Stimulated activated CD4-positive, alpha-beta T cell treated with anti-CD3 and anti-CD28 coated beads, Interleukin-1b, Interleukin-23, amount 100 ng/mL, for 4 hours (primary cell): ENCODE measurements around the gene SLC35G6.
"Not testable (repeated sequence)": the region's sequence is repeated elsewhere in the genome, so short reads cannot be mapped to it uniquely, and the experiment has no call there.

ENCODE experiments used
- DNase-seq, 2 donors: peaks; one replicate each; pipeline ENCODE4 v3.0.0-alpha.2; 2020; ENCODE audit warnings: low read depth in 2 of 2

Gene SLC35G6

DNA sequence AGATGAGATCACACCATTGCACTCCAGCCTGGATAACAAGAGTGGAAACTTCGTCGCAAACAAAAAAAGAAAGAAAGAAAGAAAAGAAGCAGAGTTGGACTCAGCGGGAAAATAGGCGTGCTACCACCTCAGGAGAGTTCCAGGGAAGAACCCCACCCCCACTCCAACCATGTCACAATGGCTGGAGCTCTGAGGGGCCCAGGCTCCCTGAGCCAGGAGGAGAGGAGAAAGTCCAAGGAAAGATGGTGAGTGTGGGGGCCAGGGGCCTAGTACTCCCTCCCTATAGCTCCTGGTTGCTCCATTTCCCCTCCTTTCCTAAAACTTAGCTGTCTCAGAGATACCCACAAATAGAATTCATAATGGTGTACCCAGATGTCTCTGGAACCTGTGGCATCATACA lies at the start of gene SLC35G6:
TSS of gene SLC35G6 (plus strand) at position 172 of the 400 bp plus-strand sequence. CDS start at position 243, 71 bp downstream.
- DNase-seq: not testable (repeated sequence)

DNA sequence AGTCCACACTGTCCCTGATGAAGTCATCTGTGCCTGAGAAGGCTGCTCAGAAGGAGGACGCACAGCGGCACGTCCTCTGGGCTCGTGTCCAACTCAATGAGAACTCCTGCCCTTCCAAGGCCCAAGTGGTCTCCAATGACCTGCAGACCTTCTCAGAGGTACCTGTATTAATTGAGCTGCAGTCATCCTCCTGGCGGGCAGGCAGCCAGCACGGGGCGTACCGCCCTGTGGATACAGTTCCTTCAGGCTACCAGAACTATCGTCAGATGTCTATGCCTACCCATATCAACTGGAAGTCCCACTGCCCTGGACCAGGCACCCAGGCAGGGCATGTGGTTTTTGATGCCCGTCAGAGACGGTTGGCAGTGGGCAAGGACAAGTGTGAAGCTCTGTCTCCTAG lies 49.0 kb upstream of the SLC35G6 start:
- DNase-seq: no peak

DNA sequence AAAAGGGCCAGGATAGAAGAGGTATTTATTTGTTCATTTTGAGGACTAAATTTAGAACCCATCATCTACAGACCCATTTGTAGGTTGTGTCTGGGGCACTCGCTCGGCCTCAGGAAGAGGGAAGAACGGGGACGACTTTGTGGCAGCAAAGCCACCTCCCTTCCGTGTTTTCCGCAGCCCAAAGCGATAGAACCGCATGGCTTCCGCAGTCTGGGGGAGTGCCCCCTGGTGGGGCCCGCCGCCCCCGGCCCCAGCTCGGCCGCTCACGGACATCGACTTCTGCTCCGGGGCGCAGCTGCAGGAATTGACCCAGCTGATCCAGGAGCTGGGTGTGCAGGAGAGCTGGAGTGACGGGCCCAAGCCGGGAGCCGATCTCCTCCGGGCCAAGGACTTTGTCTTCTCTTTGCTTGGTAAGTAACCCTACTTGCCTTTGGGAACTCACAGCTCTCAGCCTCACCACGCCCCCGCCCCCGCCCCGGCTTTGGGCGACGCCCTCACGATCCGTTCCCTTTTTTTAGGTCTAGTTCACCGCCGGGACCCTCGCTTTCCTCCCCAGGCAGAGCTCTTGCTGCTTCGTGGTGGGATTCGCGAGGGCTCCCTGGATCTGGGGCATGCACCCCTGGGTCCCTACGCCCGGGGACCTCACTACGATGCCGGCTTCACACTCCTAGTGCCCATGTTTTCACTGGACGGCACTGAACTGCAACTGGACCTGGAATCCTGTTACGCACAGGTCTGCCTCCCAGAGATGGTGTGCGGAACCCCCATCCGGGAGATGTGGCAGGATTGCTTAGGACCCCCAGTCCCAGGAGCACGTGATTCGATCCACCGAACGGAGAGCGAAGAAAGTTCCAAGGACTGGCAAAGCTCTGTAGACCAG lies 45.3 kb upstream of the SLC35G6 start:
- DNase-seq: peak; percentile 38 to 45

DNA sequence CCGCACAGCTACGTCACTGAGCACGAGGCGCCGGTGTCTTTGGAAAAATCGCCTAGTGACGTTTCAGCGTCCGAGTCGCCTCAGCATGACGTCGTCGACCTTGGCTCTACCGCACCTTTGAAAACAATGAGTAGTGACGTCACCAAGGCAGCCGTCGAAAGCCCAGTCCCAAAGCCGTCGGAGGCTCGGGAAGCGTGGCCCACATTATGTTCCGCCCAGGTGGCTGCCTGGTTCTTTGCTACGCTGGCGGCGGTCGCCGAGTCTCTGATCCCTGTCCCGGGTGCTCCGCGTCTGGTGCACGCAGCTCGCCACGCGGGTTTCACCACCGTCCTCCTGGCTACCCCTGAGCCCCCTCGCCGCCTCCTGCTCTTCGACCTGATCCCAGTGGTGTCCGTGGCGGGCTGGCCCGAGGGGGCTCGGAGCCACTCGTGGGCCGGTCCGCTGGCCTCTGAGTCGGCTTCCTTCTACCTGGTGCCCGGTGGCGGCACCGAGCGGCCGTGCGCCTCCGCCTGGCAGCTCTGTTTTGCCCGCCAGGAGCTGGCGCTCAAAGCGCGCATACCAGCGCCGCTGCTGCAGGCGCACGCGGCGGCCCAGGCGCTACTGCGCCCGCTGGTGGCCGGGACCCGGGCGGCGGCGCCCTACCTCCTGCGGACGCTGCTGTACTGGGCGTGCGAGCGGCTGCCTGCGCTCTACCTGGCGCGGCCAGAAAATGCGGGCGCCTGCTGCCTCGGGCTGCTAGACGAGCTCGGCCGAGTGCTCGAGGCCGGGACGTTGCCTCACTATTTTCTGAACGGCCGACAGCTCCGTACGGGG lies 44.5 kb upstream of the SLC35G6 start:
- DNase-seq: peak; percentile 71 to 77

DNA sequence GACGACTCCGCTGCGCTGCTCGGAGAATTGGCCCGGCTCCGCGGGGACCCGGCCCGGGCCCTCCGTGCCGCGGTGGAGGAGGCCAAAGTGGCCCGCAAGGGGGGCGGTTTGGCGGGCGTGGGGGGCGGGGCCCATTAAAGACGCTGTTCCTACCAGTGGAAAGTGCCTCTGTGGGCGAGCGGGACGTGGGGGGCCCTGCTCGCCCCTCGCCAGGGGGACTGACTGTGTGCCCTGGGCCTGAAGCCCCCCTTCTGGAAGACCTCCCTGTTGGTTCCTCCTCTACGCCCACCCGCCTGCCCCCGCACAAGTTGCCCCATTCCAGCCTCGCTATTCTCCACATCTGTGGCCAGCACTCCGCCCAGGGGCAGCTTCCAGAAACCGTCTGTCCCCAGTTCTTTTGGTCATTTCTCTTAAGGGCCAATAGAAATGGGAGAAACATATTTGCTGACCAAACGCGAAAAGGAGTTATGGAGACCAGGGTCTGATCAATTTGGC lies 43.8 kb upstream of the SLC35G6 start:
- DNase-seq: no peak

DNA sequence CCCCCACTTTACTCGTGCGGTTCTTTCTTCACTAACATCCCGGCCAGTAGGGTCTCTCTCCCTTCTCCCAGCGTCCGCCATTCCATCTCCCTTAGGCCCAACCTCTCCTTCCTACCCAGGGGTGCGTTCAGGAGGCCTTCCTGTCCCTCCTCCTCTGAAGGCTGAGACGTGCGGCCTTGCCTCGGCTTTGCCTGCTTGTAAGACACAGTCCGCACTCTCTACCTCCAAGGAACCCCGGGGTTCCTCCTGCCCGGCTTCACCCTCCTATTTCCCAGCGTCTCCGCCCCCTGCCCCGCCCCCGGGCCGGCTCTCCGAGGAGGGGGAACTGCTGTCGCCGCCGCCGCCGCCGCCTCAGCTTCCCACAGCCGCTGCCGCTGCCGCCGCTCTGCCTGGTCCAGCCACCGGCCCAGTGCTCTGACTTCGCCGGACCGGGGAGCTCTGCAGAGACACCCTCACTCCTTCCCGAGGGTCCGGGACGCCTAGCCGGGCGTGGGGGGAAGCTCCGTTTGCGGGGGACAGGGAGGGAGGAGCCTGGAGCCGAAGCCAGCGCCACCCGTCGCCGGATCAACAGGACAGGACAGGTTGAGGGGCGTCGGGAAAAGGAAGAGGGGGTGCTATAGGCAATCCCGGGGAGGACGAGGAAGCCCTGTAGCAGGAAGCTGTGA lies 43.2 kb upstream of the SLC35G6 start:
- peak; percentile 49 to 69 for DNase-seq

DNA sequence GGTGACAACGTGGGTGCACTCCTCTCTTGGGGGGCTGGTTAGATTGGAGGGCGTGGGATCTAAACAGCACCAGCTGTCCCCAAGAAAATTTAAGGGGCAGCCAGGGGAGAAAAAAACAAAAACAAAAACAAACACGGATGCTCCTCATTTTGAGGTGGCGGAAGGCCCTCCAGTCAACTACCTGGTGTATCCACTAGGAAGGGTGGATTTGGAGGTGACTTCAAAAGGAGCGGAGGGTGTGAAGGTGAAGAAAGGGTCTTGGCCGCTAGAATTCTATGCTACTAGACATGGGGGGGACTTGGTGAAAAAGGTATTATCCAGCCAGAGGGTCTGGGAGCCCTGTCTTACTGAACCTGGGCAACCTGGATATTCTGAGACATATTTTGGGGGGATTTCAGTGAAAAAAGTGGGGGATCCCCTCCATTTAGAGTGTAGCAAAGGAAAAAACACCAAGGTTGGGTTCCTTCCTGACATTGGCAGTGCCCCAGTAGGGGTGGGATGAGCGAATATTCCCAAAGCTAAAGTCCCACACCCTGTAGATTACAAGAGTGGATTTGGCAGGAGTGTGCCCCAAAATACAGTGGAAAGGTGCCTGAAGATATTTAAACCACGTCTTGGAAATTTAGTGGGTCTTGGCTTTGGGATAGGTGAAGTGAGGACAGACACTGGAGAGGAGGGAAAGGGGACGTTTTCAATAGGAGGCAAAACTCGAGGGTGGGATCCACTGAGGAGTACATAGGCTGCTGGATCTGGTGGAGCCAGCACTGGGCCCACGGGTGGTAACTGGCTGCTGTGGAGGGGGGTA lies 42.4 kb upstream of the SLC35G6 start:
- DNase-seq: no peak

DNA sequence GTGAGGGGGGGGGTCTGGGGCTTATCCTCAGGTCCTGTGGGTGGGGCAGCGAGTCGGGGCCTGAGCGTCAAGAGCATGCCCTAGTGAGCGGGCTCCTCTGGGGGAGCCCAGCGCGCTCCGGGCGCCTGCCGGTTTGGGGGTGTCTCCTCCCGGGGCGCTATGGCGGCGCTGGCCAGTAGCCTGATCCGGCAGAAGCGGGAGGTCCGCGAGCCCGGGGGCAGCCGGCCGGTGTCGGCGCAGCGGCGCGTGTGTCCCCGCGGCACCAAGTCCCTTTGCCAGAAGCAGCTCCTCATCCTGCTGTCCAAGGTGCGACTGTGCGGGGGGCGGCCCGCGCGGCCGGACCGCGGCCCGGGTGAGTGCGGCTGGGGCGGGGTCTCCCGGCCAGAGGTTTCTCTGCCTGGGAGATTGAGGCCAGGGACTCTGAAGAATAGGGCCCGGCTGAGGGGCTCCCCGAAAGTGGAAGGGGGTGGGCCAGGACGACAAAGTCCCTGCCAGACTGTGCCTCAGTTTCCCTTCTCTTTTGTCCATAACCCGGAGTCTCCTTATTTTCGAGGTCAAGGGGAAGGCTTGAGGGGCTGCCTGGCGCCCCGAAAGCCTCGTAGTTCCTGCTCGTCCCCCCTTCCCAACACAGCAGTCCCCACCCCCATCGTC lies 41.7 kb upstream of the SLC35G6 start, which contains the start of gene FGF11:
TSS of gene FGF11 (plus strand) at position 51 of the 651 bp plus-strand sequence. CDS start at position 160, 109 bp downstream.
- DNase-seq: no peak

DNA sequence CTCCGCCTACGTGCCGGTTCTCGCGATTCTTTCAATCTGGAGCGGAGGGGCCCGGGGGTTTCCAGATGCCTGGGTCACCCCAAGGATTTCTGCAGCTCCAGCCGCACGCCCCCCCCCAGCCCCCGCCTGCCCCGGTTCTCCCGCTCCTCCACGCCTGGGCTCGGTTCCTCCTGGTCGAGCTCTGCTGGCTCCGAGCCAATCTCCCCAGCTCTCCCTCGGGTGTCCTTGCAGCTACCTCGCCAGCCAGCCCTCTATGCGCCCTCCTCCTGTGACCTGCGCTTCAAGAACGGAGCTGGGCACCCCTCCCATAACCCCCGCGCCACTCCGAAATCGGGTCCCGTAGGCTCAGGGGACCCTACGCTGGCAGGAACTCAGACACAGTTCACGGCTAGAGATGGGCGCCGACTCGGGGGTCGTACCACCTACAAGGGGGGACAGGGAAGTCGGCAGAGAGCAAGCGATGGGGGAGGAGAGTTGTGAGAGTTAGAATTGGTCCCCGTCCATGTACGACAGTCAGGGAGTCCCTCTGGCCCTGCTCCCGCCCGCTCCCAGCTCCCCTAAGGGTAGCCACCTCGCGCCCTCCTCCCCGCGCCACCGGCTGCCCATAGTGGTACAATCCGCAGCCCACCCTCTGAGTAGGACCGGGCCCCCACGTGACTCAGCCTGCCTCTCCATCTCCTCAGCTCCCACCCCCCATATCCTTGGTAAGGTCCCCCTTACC lies 41.0 kb upstream of the SLC35G6 start:
- no peak for DNase-seq

DNA sequence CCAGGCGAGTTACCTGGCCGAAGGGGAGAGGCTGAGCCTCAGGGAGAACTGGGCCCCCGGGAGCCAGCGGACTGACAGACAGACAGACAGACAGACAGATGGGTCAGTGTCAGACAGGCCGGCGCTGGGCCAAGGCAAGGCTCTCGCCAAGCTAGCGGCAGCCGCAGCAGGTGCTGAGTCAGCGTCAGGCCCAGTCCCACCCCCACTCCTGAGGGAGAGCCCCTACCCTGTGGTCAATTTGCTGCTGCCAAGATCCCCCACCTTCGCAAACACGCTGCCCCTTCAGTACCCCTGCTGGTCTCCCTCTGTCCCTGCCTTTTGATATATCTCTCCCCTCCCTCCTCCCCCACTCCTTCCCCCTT lies 40.4 kb upstream of the SLC35G6 start:
- no peak for DNase-seq

DNA sequence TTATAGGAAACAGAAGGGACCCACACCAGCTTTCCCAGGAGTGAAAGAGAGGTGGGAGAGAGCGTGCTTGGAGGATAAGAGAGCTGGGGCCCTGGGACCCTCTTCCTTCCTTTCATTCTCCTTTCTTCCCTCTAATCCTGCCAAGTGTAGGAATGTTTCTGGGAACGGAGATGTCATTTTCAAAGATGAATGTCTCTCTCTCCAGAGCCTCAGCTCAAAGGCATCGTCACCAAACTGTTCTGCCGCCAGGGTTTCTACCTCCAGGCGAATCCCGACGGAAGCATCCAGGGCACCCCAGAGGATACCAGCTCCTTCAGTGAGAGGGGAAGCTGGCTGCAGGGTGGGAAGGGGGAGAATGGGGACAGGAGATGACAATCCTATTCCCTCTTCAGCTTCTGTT lies 40.0 kb upstream of the SLC35G6 start:
- no peak for DNase-seq

DNA sequence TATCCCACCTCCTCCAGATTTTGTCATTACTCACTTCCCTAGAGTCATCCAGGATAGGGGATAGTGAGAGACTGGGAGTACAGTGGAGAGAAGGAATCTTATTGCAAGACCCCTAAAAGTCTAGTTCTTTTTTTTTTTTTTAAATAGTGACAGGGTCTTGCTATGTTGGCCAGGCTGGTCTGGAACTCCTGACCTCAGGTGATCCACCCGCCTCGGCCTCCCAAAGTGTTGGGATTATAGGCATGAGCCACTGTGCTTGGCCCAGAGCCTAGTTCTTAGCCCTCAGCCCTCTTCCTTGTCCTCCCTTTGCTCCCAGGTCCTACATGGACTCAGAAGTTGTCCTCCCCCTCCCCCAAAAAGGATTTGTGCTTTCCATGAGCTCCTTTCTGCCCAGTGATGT lies 39.1 kb upstream of the SLC35G6 start:
- DNase-seq: no peak

DNA sequence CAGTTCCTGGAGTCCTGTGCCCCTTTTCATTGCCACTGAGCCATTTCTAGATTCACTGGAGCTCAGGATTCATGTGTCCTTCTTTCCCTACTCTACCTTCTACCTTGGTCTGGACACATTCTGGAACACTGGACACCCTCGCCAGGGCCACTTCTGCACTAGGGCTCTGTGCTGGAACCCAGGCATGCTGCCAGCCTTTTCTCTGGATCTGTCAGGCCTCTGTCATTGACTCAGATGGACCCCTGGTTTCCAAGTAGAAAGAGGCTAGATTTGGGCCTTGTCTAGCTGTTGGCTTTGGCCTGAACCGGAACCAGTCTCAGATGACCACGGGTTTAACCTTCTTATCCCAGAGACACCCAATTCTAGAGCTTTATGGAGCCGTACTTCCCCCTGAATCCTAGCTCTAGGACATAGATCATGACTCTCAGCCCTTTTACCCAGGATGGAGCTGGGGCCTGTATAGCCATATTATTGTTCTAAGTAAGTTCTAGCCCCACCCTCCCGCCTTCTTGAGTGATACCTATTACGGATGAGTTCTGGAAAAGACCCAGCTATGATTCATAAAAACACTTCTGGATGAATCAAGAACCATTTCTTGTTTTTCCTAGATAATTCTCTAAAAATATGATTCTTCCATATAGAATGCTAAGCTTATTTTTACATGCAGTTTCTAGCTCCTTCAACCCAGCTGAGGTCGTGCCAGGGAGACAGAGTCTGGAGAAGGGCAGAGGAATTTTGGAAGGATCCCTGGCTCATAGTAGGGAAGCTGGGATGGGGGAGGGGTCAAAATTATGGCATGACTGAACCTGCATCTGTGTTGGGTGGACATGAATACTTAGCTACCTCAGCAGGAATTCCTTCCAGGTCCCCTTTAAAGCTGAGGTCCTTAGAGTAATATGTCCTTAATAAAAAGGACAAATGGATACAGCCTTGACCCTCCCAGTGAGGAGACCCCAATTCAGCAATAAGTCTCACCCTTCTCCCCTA lies 37.5 kb upstream of the SLC35G6 start:
- no peak for DNase-seq

DNA sequence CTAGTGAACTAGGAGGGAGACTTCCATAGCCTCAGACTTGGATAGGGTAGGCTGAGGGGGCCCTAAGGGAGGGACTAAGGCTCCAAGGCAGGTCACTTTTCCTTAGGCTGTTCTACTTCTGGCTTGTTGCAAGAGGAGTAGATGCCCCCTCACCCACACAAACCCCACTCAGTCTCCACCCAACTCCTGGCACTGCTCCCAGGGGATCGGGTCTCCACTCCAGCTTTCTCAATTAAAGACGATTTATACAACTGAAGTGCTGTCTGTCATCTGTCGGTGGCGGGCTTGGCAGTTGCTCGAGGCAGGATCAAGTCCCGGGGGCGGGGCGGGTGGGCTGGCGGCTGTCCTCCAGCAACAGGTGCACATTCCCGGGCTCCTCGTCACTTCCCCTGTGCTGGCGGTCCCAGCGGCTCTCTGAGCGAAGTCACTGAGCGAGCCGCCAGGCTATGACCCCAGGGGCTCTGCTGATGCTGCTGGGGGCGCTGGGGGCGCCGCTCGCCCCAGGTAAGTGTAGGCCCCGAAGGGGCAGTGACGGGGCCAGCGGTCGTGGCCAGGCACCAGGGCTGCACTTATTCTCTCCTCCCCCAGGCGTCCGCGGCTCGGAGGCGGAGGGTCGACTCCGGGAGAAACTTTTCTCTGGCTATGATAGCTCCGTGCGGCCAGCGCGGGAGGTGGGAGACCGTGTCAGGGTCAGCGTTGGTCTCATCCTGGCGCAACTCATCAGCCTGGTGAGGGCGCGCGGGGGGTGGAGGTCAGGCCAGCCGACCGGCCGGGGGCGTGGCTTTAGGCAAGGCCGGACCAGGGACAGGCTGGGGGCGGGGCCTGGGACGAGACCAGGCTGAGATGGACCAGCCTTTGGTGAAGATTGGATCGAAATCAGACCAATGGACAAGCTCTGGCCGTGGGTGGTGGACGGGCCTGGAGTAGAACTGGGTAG lies 36.3 kb upstream of the SLC35G6 start, which contains the start of gene CHRNB1:
TSS of gene CHRNB1 (plus strand) at position 380 of the 937 bp plus-strand sequence. CDS start at position 447, 67 bp downstream.
- no peak for DNase-seq

DNA sequence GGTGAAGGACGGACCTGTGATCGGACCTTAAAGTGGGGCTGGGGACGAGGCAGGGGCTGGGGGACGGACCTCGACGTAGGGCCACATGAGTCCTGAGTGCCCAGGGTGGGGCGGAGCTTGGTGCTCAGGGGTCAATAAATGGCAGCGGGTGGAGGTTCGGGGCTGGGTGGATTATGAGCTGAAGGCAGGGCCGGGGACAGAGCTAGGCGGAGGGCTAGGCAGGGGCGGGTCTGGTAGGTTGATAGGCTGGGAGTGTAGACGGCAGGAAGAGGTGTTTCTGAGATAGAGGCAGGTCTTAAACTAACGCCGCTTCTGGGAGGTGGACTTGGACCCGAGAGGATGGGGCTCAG lies 35.7 kb upstream of the SLC35G6 start:
- no peak for DNase-seq

DNA sequence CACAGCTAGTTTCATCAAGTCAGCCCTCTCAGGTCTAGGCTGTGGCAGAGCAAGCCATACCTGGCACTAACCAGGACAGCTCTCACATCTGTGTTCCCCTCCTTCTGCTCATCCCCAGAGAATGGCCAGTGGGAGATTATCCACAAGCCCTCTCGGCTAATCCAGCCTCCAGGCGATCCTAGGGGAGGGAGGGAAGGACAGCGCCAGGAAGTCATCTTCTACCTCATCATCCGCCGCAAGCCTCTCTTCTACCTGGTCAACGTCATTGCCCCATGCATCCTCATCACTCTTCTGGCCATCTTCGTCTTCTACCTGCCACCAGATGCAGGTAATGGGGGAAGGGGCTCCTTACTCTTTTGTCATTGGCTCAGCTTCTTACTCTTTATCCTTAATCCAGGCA lies 32.8 kb upstream of the SLC35G6 start:
- DNase-seq: no peak

DNA sequence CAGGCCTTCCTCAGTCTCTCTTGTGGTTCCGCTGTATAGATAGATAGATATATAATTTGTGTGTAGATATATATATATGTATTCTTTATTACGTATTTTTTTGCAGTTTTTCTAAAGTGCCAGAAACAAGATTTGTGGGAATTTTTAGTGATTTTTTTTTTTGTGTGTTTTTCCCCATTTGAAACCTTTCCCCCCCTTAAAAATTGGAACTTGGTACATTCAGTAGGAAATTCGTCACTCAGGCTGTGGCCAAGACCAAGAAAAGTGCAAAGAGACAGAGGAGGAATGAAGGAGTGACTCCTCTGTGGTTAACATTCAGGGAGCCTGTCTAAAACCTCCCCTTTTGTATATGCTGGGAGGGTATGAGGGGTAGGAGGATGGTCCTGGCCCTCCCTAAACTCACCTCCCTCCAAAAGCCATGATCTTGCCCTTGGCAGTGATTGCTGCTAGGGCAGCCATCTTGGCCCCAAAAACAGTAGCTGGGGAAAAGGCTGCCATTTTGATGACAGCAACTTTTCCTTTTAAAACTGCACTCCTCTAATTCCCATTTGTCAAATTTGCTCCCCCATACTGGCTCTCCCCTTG lies 21.2 kb upstream of the SLC35G6 start:
- no peak for DNase-seq
